Measurements from ENCODE around the gene COL10A1. TPM values are rescaled to one million over a fixed set of nuclear protein-coding genes. Genes with fewer than 3 reads are reported as not detected.

Gene COL10A1
- total RNA-seq, 2 donors from 2014 or later: not detected

- no peaks in the 10 kb centered on the region for H3K36me3 Mint-ChIP-seq (ENCODE audit: insufficient read depth in 2 of 2)
- ATAC-seq (replicated peaks in 1 of 2) (no peak), DNase-seq (no peak)
- no peak overlapping the region for H3K27ac Mint-ChIP-seq
- H3K9me3 Mint-ChIP-seq: no peaks in the 10 kb centered on the region
- H3K4me3 Mint-ChIP-seq: no peak overlapping the region
- peaks cover 5% of the 10 kb centered on the region for H3K27me3 Mint-ChIP-seq (ENCODE audit: low read depth)
- peaks cover 7% of the 10 kb centered on the region for H3K4me1 Mint-ChIP-seq (ENCODE audit: low read depth)
Measured at GRCh38 chr6:116070616-116071389, 55.1 kb downstream of the COL10A1 start.

- Mint-ChIP-seq H3K4me3 (no peak overlapping the region), H3K27ac (no peak overlapping the region), H3K36me3 (ENCODE audit: insufficient read depth in 2 of 2) (no peaks in the 10 kb centered on the region), H3K4me1 (ENCODE audit: low read depth) (peaks cover 7% of the 10 kb centered on the region), H3K9me3 (no peaks in the 10 kb centered on the region), H3K27me3 (ENCODE audit: low read depth) (peaks cover 12% of the 10 kb centered on the region)
- ATAC-seq (replicated peaks in 1 of 2): no peak
- DNase-seq: no peak
Measured at GRCh38 chr6:116070101-116070500, 55.8 kb downstream of the COL10A1 start.

Other genes with a start within 250 kb of the COL10A1 start
- under 1 TPM; 0.02 to 0.05 TPM for gene FRK, start 65.2 kb downstream of the COL10A1 start, total RNA-seq
- 10 to 100 TPM; 49.2 to 55.8 TPM for gene NT5DC1, start 25.3 kb downstream of the COL10A1 start, total RNA-seq
- 10 to 100 TPM; 12.5 to 12.6 TPM for gene TSPYL4, start 127.9 kb upstream of the COL10A1 start, total RNA-seq
- 10 to 100 TPM; 43.2 to 55.0 TPM for gene TSPYL1, start 153.8 kb upstream of the COL10A1 start, total RNA-seq
- gene DSE, start 244.8 kb upstream of the COL10A1 start, total RNA-seq: 10 to 100 TPM in 1 of 2 donors, 1 to 10 TPM in 1; 8.5 to 15.1 TPM